HG03571 (cell line): Measurements from ENCODE around the gene TRIM47.

Source experiments
- ATAC-seq: cut with Tn5 transposase; IDR thresholded peaks from one replicate; pipeline ENCODE4 v1.9.1; 2021; ENCODE audit not compliant: unreplicated experiment

Gene TRIM47

GRCh38 chr17:75832652-75833400 lies 45.6 kb downstream of the TRIM47 start:
- no peak for ATAC-seq

DNA sequence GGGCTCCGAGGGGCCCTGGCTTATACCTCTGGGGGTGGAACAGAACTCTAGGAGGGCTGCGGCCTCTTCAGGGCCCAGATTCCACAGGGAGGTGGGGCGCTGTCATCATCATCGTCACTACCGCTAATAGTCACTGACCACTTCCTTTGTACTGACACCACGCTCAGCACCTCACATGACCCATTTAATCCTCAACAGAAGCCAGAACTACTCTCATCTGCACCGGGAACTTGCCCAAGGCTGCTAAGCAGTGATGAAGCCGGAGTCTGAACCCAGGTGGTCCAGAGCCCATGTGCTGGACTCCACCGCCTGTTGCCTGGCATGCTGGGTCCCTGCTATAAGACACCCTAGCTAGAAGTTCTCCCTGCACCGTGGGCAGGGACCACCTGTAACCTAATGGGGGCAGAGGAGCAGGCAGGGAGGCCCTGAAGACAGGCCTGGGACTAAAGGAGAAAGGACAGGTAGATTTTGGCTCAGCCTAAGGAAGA lies 46.2 kb downstream of the TRIM47 start:
- ATAC-seq = no peak

DNA sequence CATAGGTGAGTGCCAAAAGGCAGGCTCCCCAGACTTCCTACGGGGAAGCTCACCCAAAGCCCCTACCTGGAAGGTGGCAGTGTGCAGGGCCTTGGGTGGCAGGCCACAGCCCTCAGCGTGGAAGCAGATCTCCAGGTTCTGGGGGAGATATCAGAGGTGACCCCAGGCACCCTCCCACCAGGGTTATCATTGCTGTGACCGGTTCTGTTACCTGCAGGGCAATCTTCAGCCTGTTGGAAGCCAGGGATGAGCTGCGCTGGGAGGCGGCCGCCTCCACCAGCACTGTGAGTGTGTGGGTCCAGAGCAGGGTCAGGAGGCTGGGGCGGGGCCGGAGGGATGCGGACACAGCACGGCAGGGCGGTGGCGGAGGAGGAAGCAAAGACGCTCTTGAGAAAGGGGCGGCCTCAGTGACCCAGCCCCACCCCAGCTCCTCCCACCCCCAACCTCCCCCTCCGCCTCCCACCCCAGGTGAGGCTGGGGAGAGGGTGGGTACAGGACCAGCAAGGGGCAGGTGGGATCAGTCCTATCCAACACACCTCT lies 47.3 kb downstream of the TRIM47 start:
- no peak for ATAC-seq

DNA sequence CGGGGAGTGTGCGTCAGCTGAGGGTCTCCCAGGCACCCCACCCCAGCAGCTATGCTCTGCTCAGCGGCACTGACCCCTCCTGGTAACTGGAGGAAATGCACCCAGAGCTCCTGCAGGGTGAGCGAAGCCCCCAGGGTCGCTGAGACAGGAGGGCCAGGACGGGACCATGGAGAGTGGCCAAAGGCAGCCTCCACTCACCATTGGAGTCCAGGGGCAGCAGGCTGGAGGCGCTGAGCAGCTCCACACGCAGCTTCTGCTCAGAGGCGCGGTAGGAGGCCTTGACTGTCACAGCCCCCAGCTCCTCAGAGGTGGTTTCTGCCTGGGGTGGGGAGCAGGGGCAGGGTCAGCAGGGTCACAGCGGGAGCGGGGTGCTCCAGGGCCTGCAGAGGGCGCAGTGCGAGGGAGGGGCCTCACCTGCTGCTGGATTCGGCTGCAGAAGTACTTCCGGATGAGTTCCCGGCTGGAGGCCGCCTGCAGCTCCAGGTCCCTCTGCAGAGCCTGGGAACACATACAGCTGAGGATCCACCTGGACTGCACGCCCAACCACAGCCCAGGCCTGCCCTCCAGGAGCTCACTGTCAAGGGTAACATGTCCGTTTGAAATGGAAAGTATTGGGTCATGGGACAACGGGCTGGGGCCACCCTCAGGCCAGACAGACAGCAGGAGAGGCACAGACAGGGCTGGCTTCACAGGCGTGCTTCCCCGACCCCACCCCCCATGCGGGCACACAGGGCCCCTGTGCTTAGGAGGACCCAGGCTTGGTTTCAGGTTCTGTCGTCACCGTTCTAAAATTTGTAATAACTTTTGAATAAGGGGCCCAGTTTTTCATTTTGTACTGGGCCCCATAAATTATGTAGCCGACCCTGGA lies 48.0 kb downstream of the TRIM47 start:
- ATAC-seq = no peak

GRCh38 chr17:75829747-75830146 lies 48.6 kb downstream of the TRIM47 start:
- ATAC-seq = no peak

GRCh38 chr17:75828741-75829140 lies 49.6 kb downstream of the TRIM47 start:
- no peak for ATAC-seq

- no peak for ATAC-seq
Measured at GRCh38 chr17:75828076-75828400, 50.3 kb downstream of the TRIM47 start.

- no peak for ATAC-seq
Measured at GRCh38 chr17:75827308-75828075, 50.9 kb downstream of the TRIM47 start.

GRCh38 chr17:75826561-75827307 lies 51.6 kb downstream of the TRIM47 start:
- ATAC-seq = no peak

- ATAC-seq = no peak
Measured at GRCh38 chr17:75825748-75826370, 52.5 kb downstream of the TRIM47 start.

- no peak for ATAC-seq
Measured at GRCh38 chr17:75825149-75825552, 53.2 kb downstream of the TRIM47 start.

GRCh38 chr17:75824666-75825065 lies 53.7 kb downstream of the TRIM47 start:
- ATAC-seq = no peak
